Measurements from ENCODE around the gene RAPGEF6.

Gene RAPGEF6

DNA sequence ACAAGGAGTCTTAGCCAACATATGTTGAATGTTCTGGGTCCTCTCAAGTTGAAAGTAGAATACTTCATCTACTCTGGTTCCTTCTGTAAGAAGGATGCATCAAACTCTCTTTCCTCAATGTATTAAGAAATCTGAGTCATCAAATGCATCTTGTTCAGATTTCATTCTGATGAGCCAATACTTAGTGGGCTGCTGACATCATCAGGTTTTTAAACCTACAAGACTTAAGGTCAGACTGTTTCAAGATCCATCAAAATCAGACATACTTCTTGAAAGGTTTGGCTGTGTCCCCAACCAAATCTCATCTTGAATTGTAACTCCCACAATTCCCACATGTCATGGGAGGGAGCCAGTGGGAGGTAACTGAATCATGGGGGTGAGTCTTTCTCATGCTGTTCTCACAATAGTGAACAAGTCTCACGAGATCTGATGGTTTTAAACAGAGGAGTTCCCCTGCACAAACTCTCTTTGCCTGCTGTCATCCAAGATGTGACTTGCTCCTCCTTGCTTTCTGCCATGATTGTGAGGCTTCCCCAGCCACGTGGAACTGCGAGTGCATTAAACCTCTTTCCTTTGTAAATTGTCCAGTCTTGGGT, 168.8 kb downstream of the RAPGEF6 start:
- no peaks in the 10 kb centered on the region for H3K9me3 ChIP-seq (ENCODE audit: insufficient read depth, low read depth, low read length)
- no peaks in the 10 kb centered on the region for H3K79me1 ChIP-seq (ENCODE audit: low read length)
- no peak overlapping the region for H2AFZ ChIP-seq (ENCODE audit: insufficient read depth, low read length, poor library complexity)
- no peaks in the 10 kb centered on the region for H3K79me2 ChIP-seq (ENCODE audit: control insufficient read depth, insufficient read depth, low read length, poor library complexity)
- no peak overlapping the region for H4K91ac ChIP-seq (ENCODE audit: low read depth, low read length)
- no peak overlapping the region for H3K14ac ChIP-seq (ENCODE audit: low read length)
- H4K8ac ChIP-seq (ENCODE audit: low read depth, low read length) = no peak overlapping the region
- H3K4me2 ChIP-seq (ENCODE audit: low read length) = no peak overlapping the region
- H3K27me3 ChIP-seq (ENCODE audit: insufficient read depth, low read length) = no peaks in the 10 kb centered on the region
- H2BK5ac ChIP-seq (ENCODE audit: low read depth, low read length, poor library complexity) = no peak overlapping the region
- DNase-seq = no peak
- no peak overlapping the region for H3K18ac ChIP-seq (ENCODE audit: low read length)
- no peaks in the 10 kb centered on the region for H3K4me1 ChIP-seq (ENCODE audit: control insufficient read depth in 1 of 2, insufficient read depth in 2 of 2, low read length in 2 of 2)
- H4K12ac ChIP-seq (ENCODE audit: low read depth, low read length) = no peak overlapping the region
- H3K9ac ChIP-seq (ENCODE audit: low read length) = no peak overlapping the region
- no peak overlapping the region for H3K4me3 ChIP-seq (ENCODE audit: low read depth, low read length)
- H3K27ac ChIP-seq (ENCODE audit: low read depth, low read length) = no peak overlapping the region
- no peak overlapping the region for H3K4ac ChIP-seq (ENCODE audit: low read depth, low read length)
- H3K23ac ChIP-seq (ENCODE audit: low read length) = no peak overlapping the region
- no peak overlapping the region for H2BK120ac ChIP-seq (ENCODE audit: insufficient read depth, low read length, poor library complexity)
- no peak overlapping the region for H2AK5ac ChIP-seq (ENCODE audit: low read length)
- H2BK12ac ChIP-seq (ENCODE audit: low read length) = no peak overlapping the region
- no CpG with 5 or more reads among the region's 3 CpGs for WGBS (ENCODE audit: extremely low coverage, insufficient coverage, insufficient read length)
- H3K36me3 ChIP-seq (ENCODE audit: control insufficient read depth in 1 of 2, insufficient read depth in 2 of 2, low read length in 2 of 2) = no peaks in the 10 kb centered on the region

DNA sequence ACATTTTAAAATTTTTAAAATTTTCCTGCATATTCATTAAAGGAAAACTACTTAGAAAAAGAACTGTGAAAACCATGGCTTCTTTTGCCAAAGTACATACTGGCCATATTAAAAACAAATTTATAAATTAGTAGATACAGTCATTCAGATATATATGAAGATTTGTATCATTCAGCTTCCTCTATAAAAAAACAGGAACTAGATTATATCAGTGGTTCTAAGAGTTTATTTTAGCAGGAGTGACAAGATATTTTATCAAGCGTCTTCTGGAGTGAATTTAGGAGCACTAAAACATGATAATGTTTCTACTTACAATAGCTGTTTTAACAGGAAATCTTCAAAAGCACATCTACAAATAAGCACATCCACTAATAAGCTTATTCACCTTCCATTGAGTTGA, 171.4 kb downstream of the RAPGEF6 start:
- no peak overlapping the region for H2BK12ac ChIP-seq (ENCODE audit: low read length)
- H2BK5ac ChIP-seq (ENCODE audit: low read depth, low read length, poor library complexity) = no peak overlapping the region
- no peak overlapping the region for H3K4me2 ChIP-seq (ENCODE audit: low read length)
- no peak overlapping the region for H3K14ac ChIP-seq (ENCODE audit: low read length)
- no peak overlapping the region for H3K4me3 ChIP-seq (ENCODE audit: low read depth, low read length)
- H3K4me1 ChIP-seq (ENCODE audit: control insufficient read depth in 1 of 2, insufficient read depth in 2 of 2, low read length in 2 of 2) = no peaks in the 10 kb centered on the region
- no CpG with 5 or more reads among the region's 1 CpG for WGBS (ENCODE audit: extremely low coverage, insufficient coverage, insufficient read length)
- H3K36me3 ChIP-seq (ENCODE audit: control insufficient read depth in 1 of 2, insufficient read depth in 2 of 2, low read length in 2 of 2) = no peaks in the 10 kb centered on the region
- no peak overlapping the region for H4K91ac ChIP-seq (ENCODE audit: low read depth, low read length)
- H3K9me3 ChIP-seq (ENCODE audit: insufficient read depth, low read depth, low read length) = no peaks in the 10 kb centered on the region
- H3K23ac ChIP-seq (ENCODE audit: low read length) = no peak overlapping the region
- no peaks in the 10 kb centered on the region for H3K79me1 ChIP-seq (ENCODE audit: low read length)
- H3K27ac ChIP-seq (ENCODE audit: low read depth, low read length) = no peak overlapping the region
- no peak for DNase-seq
- no peaks in the 10 kb centered on the region for H3K79me2 ChIP-seq (ENCODE audit: control insufficient read depth, insufficient read depth, low read length, poor library complexity)
- H2AK5ac ChIP-seq (ENCODE audit: low read length) = no peak overlapping the region
- H2BK120ac ChIP-seq (ENCODE audit: insufficient read depth, low read length, poor library complexity) = no peak overlapping the region
- H3K27me3 ChIP-seq (ENCODE audit: insufficient read depth, low read length) = no peaks in the 10 kb centered on the region
- H3K4ac ChIP-seq (ENCODE audit: low read depth, low read length) = no peak overlapping the region
- H2AFZ ChIP-seq (ENCODE audit: insufficient read depth, low read length, poor library complexity) = no peak overlapping the region
- H3K9ac ChIP-seq (ENCODE audit: low read length) = no peak overlapping the region
- no peak overlapping the region for H3K18ac ChIP-seq (ENCODE audit: low read length)
- H4K12ac ChIP-seq (ENCODE audit: low read depth, low read length) = no peak overlapping the region
- no peak overlapping the region for H4K8ac ChIP-seq (ENCODE audit: low read depth, low read length)

DNA sequence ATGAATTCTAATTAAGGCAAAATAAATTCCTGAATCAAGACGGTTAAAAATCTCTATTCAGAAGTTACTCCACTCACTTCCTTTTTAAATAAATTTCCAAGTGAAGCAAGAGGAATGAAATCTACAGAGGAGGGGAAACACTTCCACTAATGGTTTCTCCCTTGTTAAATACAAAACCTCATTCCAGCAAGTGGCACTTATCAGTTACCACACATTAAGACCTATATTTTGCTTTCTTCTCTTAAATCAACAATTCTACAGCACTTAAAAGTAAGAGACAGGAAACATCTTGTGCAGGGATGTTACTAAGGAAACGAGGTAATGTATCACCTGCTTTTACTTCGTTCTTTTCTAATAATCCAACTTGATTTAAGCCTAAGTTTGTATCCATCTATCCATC, 172.6 kb downstream of the RAPGEF6 start:
- Histone ChIP-seq H3K14ac (ENCODE audit: low read length) (no peak overlapping the region), H3K18ac (ENCODE audit: low read length) (no peak overlapping the region), H3K23ac (ENCODE audit: low read length) (no peak overlapping the region), H3K4ac (ENCODE audit: low read depth, low read length) (no peak overlapping the region), H3K4me2 (ENCODE audit: low read length) (no peak overlapping the region), H4K91ac (ENCODE audit: low read depth, low read length) (no peak overlapping the region), H3K36me3 (ENCODE audit: control insufficient read depth in 1 of 2, insufficient read depth in 2 of 2, low read length in 2 of 2) (no peaks in the 10 kb centered on the region), H2AFZ (ENCODE audit: insufficient read depth, low read length, poor library complexity) (no peak overlapping the region), H3K4me1 (ENCODE audit: control insufficient read depth in 1 of 2, insufficient read depth in 2 of 2, low read length in 2 of 2) (no peaks in the 10 kb centered on the region), H3K79me1 (ENCODE audit: low read length) (no peaks in the 10 kb centered on the region), H3K9ac (ENCODE audit: low read length) (no peak overlapping the region), H3K27ac (ENCODE audit: low read depth, low read length) (no peak overlapping the region), H3K79me2 (ENCODE audit: control insufficient read depth, insufficient read depth, low read length, poor library complexity) (no peaks in the 10 kb centered on the region), H3K27me3 (ENCODE audit: insufficient read depth, low read length) (no peaks in the 10 kb centered on the region), H4K8ac (ENCODE audit: low read depth, low read length) (no peak overlapping the region), H2BK120ac (ENCODE audit: insufficient read depth, low read length, poor library complexity) (no peak overlapping the region), H2BK5ac (ENCODE audit: low read depth, low read length, poor library complexity) (no peak overlapping the region), H2BK12ac (ENCODE audit: low read length) (no peak overlapping the region), H3K9me3 (ENCODE audit: insufficient read depth, low read depth, low read length) (no peaks in the 10 kb centered on the region), H2AK5ac (ENCODE audit: low read length) (no peak overlapping the region), H3K4me3 (ENCODE audit: low read depth, low read length) (no peak overlapping the region), H4K12ac (ENCODE audit: low read depth, low read length) (no peak overlapping the region)
- no CpG with 5 or more reads among the region's 3 CpGs for WGBS (ENCODE audit: extremely low coverage, insufficient coverage, insufficient read length)
- DNase-seq = no peak

GRCh38 chr5:131461742-131462141, 173.3 kb downstream of the RAPGEF6 start:
- H3K79me2 ChIP-seq (ENCODE audit: control insufficient read depth, insufficient read depth, low read length, poor library complexity) = no peaks in the 10 kb centered on the region
- H2BK5ac ChIP-seq (ENCODE audit: low read depth, low read length, poor library complexity) = no peak overlapping the region
- WGBS (ENCODE audit: extremely low coverage, insufficient coverage, insufficient read length) = no CpG with 5 or more reads among the region's 5 CpGs
- no peaks in the 10 kb centered on the region for H3K9me3 ChIP-seq (ENCODE audit: insufficient read depth, low read depth, low read length)
- no peak overlapping the region for H2BK120ac ChIP-seq (ENCODE audit: insufficient read depth, low read length, poor library complexity)
- H3K27me3 ChIP-seq (ENCODE audit: insufficient read depth, low read length) = no peaks in the 10 kb centered on the region
- no peak overlapping the region for H3K14ac ChIP-seq (ENCODE audit: low read length)
- no peak overlapping the region for H4K12ac ChIP-seq (ENCODE audit: low read depth, low read length)
- H3K23ac ChIP-seq (ENCODE audit: low read length) = no peak overlapping the region
- no peak overlapping the region for H2BK12ac ChIP-seq (ENCODE audit: low read length)
- H3K4me3 ChIP-seq (ENCODE audit: low read depth, low read length) = no peak overlapping the region
- no peaks in the 10 kb centered on the region for H3K4me1 ChIP-seq (ENCODE audit: control insufficient read depth in 1 of 2, insufficient read depth in 2 of 2, low read length in 2 of 2)
- no peak overlapping the region for H4K91ac ChIP-seq (ENCODE audit: low read depth, low read length)
- H4K8ac ChIP-seq (ENCODE audit: low read depth, low read length) = no peak overlapping the region
- no peak overlapping the region for H3K4me2 ChIP-seq (ENCODE audit: low read length)
- H3K18ac ChIP-seq (ENCODE audit: low read length) = no peak overlapping the region
- no peak overlapping the region for H3K27ac ChIP-seq (ENCODE audit: low read depth, low read length)
- DNase-seq = no peak
- H3K9ac ChIP-seq (ENCODE audit: low read length) = no peak overlapping the region
- H3K36me3 ChIP-seq (ENCODE audit: control insufficient read depth in 1 of 2, insufficient read depth in 2 of 2, low read length in 2 of 2) = no peaks in the 10 kb centered on the region
- H3K79me1 ChIP-seq (ENCODE audit: low read length) = no peaks in the 10 kb centered on the region
- H3K4ac ChIP-seq (ENCODE audit: low read depth, low read length) = no peak overlapping the region
- no peak overlapping the region for H2AK5ac ChIP-seq (ENCODE audit: low read length)
- H2AFZ ChIP-seq (ENCODE audit: insufficient read depth, low read length, poor library complexity) = no peak overlapping the region
